ENCODE measurements around the gene FAAP20.

DNA sequence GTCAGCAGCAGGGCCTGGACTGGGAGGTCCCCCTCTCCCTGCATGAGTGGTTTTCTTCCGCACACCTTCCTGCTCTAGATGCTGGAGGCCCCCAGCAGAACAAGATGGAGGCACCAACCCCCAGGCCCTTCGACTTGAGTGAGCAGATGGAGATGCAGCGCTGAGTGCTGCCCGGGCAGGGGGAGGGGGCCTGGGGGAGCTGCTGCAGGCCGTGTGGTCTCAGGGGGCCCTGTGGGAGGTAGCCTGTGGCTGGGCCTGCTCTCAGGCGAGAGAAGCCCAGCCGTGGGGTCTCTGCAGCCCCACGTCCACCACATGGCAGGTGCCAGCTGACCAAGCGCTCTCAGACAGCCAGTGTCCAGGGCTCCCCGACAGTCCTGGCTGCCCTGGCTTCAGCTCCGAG is 1.2 kb upstream of the FAAP20 start:
- TF ChIP-seq EZH2 (IDR thresholded peaks at IDR 0.05; ENCODE audit: insufficient read depth, poor library complexity, severe bottlenecking) (no peak), EZH2phosphoT487 (IDR thresholded peaks at IDR 0.05; ENCODE audit: insufficient read depth, low read depth) (no peak)
